GM12878 (cell line): ENCODE data around the gene UBE2Z. TPM values are rescaled to one million over a fixed set of nuclear protein-coding genes. Genes with fewer than 3 reads are reported as not detected.

Source experiments
- ASH2L ChIP-seq: fragments of 300-600, 200-600 bp; sonication (generic); IDR thresholded peaks from 2 replicates; pipeline ENCODE4 v1.6.1; 2017; ENCODE audit warnings: low read depth, mild to moderate bottlenecking, borderline replicate concordance
- BHLHE40 ChIP-seq, 2 experiments: fragments of 450-650 bp in 1 of 2; IDR thresholded peaks; 2 replicates each; pipeline ENCODE4 v1.6.1; 2011 to 2017; ENCODE audit warnings: low read depth in 2 of 2, borderline replicate concordance in 1 of 2, improper control_type of control experiment in 1 of 2, low read length in 1 of 2, mild to moderate bottlenecking in 1 of 2
- BRCA1 ChIP-seq: IDR thresholded peaks from 2 replicates; pipeline ENCODE4 v1.6.1; 2011; ENCODE audit warnings: low read depth, low read length, improper control_type of control experiment
- EED ChIP-seq: sonication (generic); IDR thresholded peaks from 2 replicates; pipeline ENCODE4 v1.6.1; 2016; ENCODE audit warnings: antibody characterized with exemption, low read depth
- EGR1 ChIP-seq, 2 experiments: IDR thresholded peaks; 1 replicate in 1 of 2; 2 replicates in 1 of 2; pipeline ENCODE4 v1.6.1; 2011 to 2012; ENCODE audit warnings: low read depth in 2 of 2, low read length in 2 of 2, borderline replicate concordance in 1 of 2, mild to moderate bottlenecking in 1 of 2, moderate library complexity in 1 of 2
- FOXK2 ChIP-seq: fragments of 450-650 bp; IDR thresholded peaks from 2 replicates; pipeline ENCODE4 v1.6.1; 2017; ENCODE audit warnings: mild to moderate bottlenecking, moderate library complexity
- NR2C2 ChIP-seq: IDR thresholded peaks from 2 replicates; pipeline ENCODE4 v1.6.1; 2011; ENCODE audit warnings: borderline replicate concordance, low read depth; ENCODE audit not compliant: control insufficient read depth, insufficient read length
- PAX8 ChIP-seq: fragments of 450-650 bp; IDR thresholded peaks from 2 replicates; pipeline ENCODE4 v1.6.1; 2017; ENCODE audit warnings: mild to moderate bottlenecking, moderate library complexity
- RAD51 ChIP-seq: fragments of 450-650 bp; IDR thresholded peaks from 2 replicates; pipeline ENCODE4 v1.6.1; 2016; ENCODE audit warnings: moderate library complexity, mild to moderate bottlenecking, inconsistent platforms
- TARDBP ChIP-seq: IDR thresholded peaks from 2 replicates; pipeline ENCODE4 v1.6.1; 2016; ENCODE audit warnings: borderline replicate concordance
- ZNF24 ChIP-seq: fragments of 450-650 bp; IDR thresholded peaks from 2 replicates; pipeline ENCODE4 v1.6.1; 2017; ENCODE audit warnings: antibody characterized with exemption, mild to moderate bottlenecking
- polyA plus RNA-seq, 11 experiments: library from polyadenylated mRNA; depleted of rRNA in 4 of 11; unstranded in 6 of 11; stranded (reverse) in 5 of 11; fragments of >200 nt; fragmentation: Nextera tagmentation in 4 of 11; fragmentation: Illumina TruSeq in 1 of 11; extraction: Ambion mirVana in 4 of 11; extraction: Trizol in 1 of 11; gene quantifications; 1 replicate in 1 of 11; 2 replicates in 10 of 11; pipeline versions ENCODE4 v1.2.1 to v1.2.3, GENCODE V29; 2011 to 2016; ENCODE audit warnings: inconsistent platforms in 2 of 11, missing spikeins in 2 of 11, low read depth in 1 of 11
- total RNA-seq, 4 experiments: library from RNA; depleted of rRNA in 3 of 4; stranded (reverse); fragments of >200 nt in 3 of 4; fragmentation: Illumina TruSeq in 1 of 4; extraction: Trizol in 1 of 4; gene quantifications; 2 replicates each; pipeline versions ENCODE4 v1.2.1 to v1.2.3, GENCODE V29; 2013 to 2021
- TF ChIP-seq, protein P1 (sequence below): IDR thresholded peaks from 2 replicates; pipeline ENCODE4 v1.6.1; 2012; ENCODE audit warnings: improper control_type of control experiment, low read depth, low read length; ENCODE audit not compliant: insufficient replicate concordance
- TF ChIP-seq, protein P2 (sequence below): fragments of 450-650 bp; IDR thresholded peaks from 2 replicates; pipeline ENCODE4 v1.6.1; 2018; ENCODE audit warnings: borderline replicate concordance, mild to moderate bottlenecking; ENCODE audit not compliant: partially characterized antibody
- TF ChIP-seq, protein P3 (sequence below): fragments of 450-650 bp; IDR thresholded peaks from 2 replicates; pipeline ENCODE4 v1.6.1; 2017; ENCODE audit warnings: borderline replicate concordance
- TF ChIP-seq, protein P4 (sequence below): IDR thresholded peaks from 2 replicates; pipeline ENCODE4 v1.6.1; 2011; ENCODE audit warnings: mild to moderate bottlenecking, low read depth, low read length, moderate library complexity; ENCODE audit not compliant: insufficient replicate concordance
- TF ChIP-seq, protein P5 (sequence below): fragments of 450-650 bp; IDR thresholded peaks from 2 replicates; pipeline ENCODE4 v1.6.1; 2017; ENCODE audit warnings: mild to moderate bottlenecking

UBE2Z gene
- total and polyA plus RNA-seq, 10 of the 15 experiments (the other 5 are each of a cell fraction or from before 2014, with no cell fraction given), result 23.1 to 191 (median 57.4) TPM

DNA sequence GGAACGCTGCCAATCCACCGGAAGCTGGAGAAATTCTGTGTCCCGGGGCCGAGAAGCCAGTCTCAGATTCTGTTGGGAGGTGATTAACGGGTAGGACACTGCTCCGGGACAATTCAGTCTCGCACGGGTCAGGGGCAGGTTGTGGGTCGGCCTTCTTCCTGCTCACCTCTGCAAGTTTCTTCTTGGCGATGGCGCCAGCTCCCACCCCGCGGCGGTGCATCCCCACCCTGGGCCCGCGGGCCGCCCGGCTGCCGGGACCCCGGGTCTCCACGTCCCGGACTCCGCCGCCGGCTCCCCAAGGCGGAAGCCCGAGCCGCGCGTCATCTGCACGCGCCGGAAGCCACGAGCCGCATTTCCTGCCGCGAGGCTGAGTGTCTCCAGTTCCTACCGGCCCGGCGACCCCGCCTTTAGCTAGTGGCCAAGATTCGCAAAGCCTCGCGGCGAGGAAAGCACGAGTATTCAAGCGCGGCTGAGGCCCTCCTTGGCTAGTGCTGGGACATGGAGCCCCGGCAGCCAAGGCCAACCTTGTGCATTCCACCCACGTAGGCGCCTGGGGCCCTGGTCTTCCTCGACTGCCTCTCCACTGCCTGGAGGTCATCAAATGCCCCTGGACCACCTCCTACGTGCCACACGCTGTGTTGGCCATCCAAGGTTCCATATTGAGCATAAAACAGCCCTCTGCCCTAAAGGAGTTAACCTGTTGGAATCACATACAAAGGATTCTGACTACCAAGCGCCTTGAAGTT lies 36.5 kb downstream of the UBE2Z start, which contains the start of gene SNF8 (continued):
- TF ChIP-seq, protein P1, sequence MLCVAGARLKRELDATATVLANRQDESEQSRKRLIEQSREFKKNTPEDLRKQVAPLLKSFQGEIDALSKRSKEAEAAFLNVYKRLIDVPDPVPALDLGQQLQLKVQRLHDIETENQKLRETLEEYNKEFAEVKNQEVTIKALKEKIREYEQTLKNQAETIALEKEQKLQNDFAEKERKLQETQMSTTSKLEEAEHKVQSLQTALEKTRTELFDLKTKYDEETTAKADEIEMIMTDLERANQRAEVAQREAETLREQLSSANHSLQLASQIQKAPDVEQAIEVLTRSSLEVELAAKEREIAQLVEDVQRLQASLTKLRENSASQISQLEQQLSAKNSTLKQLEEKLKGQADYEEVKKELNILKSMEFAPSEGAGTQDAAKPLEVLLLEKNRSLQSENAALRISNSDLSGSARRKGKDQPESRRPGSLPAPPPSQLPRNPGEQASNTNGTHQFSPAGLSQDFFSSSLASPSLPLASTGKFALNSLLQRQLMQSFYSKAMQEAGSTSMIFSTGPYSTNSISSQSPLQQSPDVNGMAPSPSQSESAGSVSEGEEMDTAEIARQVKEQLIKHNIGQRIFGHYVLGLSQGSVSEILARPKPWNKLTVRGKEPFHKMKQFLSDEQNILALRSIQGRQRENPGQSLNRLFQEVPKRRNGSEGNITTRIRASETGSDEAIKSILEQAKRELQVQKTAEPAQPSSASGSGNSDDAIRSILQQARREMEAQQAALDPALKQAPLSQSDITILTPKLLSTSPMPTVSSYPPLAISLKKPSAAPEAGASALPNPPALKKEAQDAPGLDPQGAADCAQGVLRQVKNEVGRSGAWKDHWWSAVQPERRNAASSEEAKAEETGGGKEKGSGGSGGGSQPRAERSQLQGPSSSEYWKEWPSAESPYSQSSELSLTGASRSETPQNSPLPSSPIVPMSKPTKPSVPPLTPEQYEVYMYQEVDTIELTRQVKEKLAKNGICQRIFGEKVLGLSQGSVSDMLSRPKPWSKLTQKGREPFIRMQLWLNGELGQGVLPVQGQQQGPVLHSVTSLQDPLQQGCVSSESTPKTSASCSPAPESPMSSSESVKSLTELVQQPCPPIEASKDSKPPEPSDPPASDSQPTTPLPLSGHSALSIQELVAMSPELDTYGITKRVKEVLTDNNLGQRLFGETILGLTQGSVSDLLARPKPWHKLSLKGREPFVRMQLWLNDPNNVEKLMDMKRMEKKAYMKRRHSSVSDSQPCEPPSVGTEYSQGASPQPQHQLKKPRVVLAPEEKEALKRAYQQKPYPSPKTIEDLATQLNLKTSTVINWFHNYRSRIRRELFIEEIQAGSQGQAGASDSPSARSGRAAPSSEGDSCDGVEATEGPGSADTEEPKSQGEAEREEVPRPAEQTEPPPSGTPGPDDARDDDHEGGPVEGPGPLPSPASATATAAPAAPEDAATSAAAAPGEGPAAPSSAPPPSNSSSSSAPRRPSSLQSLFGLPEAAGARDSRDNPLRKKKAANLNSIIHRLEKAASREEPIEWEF, result no peak
- TF ChIP-seq EGR1 (IDR thresholded peaks at IDR 0.05; ENCODE audit: borderline replicate concordance in 1 of 2, low read depth in 2 of 2, low read length in 2 of 2) (peak in 1 of 2 experiments; percentile 52; a peak in 1 of 3 replicates), TARDBP (no peak; the same call in 1 of the 2 replicates), RAD51 (no peak), EED (no peak), ASH2L (no peak), BRCA1 (0 out of 2 replicates have a peak, but pooled peaks have one; percentile 18), BHLHE40 (IDR thresholded peaks at IDR 0.05; ENCODE audit: borderline replicate concordance in 1 of 2, low read depth in 2 of 2, low read length in 1 of 2) (peak; percentile 71 to 85; a peak in 3 of 4 replicates), ZNF24 (no peak; the same call in 1 of the 2 replicates), FOXK2 (no peak), NR2C2 (no peak), PAX8 (no peak)
- TF ChIP-seq, protein P2, sequence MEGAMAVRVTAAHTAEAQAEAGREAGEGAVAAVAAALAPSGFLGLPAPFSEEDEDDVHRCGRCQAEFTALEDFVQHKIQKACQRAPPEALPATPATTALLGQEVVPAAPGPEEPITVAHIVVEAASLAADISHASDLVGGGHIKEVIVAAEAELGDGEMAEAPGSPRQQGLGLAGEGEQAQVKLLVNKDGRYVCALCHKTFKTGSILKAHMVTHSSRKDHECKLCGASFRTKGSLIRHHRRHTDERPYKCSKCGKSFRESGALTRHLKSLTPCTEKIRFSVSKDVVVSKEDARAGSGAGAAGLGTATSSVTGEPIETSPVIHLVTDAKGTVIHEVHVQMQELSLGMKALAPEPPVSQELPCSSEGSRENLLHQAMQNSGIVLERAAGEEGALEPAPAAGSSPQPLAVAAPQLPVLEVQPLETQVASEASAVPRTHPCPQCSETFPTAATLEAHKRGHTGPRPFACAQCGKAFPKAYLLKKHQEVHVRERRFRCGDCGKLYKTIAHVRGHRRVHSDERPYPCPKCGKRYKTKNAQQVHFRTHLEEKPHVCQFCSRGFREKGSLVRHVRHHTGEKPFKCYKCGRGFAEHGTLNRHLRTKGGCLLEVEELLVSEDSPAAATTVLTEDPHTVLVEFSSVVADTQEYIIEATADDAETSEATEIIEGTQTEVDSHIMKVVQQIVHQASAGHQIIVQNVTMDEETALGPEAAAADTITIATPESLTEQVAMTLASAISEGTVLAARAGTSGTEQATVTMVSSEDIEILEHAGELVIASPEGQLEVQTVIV, result no peak
- TF ChIP-seq, protein P3, sequence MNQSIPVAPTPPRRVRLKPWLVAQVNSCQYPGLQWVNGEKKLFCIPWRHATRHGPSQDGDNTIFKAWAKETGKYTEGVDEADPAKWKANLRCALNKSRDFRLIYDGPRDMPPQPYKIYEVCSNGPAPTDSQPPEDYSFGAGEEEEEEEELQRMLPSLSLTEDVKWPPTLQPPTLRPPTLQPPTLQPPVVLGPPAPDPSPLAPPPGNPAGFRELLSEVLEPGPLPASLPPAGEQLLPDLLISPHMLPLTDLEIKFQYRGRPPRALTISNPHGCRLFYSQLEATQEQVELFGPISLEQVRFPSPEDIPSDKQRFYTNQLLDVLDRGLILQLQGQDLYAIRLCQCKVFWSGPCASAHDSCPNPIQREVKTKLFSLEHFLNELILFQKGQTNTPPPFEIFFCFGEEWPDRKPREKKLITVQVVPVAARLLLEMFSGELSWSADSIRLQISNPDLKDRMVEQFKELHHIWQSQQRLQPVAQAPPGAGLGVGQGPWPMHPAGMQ, result no peak
- TF ChIP-seq, protein P4, sequence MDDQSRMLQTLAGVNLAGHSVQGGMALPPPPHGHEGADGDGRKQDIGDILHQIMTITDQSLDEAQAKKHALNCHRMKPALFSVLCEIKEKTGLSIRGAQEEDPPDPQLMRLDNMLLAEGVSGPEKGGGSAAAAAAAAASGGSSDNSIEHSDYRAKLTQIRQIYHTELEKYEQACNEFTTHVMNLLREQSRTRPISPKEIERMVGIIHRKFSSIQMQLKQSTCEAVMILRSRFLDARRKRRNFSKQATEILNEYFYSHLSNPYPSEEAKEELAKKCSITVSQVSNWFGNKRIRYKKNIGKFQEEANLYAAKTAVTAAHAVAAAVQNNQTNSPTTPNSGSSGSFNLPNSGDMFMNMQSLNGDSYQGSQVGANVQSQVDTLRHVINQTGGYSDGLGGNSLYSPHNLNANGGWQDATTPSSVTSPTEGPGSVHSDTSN, result no peak
- TF ChIP-seq, protein P5, sequence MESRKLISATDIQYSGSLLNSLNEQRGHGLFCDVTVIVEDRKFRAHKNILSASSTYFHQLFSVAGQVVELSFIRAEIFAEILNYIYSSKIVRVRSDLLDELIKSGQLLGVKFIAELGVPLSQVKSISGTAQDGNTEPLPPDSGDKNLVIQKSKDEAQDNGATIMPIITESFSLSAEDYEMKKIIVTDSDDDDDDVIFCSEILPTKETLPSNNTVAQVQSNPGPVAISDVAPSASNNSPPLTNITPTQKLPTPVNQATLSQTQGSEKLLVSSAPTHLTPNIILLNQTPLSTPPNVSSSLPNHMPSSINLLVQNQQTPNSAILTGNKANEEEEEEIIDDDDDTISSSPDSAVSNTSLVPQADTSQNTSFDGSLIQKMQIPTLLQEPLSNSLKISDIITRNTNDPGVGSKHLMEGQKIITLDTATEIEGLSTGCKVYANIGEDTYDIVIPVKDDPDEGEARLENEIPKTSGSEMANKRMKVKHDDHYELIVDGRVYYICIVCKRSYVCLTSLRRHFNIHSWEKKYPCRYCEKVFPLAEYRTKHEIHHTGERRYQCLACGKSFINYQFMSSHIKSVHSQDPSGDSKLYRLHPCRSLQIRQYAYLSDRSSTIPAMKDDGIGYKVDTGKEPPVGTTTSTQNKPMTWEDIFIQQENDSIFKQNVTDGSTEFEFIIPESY, result no peak
